NCI-H774 (cell line): ENCODE results near the gene NOX5.

Experiments
- DNase-seq: peaks from one replicate; lab custom pipeline; 2025; lab: John Stamatoyannopoulos, UW

The NOX5 gene

DNA sequence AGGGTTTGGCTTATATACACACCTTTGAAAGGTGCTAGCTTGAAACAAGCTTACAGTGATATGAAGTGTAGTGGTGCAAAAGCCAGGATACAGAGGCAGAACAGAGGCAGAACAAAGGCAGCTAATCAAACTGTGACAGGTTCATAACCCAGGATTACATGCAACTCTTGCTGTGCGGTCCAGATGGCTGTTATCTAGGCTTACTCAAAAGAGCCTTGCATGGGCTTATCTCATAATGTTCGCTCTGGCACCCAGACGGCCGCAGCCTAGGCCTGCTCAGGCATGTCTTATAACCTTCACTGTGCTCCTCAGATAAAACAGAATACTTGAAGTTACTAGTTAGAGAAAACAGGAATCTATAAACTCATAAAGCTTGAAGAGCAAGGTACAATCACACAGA is 22.8 kb upstream of the NOX5 start:
- no peak for DNase-seq

DNA sequence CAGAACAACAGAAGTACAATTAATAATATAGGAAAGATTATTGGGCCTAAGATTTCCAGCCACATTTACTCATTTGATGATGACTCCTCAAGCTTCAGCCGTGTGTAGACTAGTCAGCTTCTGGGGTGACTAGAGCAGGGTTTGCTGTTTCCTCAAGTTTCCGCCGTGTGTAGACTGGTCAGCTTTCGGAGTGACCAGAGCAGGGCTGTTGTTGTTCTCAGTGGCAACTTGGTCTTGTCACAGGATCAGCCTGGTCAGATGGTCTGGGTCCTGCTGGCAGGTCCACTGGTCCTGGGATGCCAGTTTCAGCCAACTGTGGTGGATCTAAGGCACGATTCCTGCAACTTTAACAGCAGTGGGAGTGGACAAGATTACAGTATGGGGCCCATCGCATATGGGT is 21.8 kb upstream of the NOX5 start:
- DNase-seq = no peak

DNA sequence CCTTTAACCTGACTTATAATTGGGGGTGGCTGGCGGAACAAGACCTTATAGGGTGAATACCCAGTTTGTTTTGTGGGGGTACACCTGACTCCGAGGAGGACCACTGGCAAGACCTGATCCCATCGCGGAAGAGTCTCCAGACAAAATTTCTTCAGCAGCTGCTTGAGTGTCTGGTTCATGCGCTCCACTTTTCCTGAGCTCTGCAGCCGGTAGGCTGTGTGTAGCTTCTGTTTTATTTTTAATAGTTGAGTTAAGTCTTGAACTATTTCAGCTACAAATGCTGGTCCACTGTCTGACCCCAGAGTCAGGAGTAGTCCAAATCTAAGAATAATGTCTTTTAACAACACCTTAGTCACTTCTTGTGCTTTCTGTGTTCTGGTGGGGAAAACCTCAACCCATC is 21.2 kb upstream of the NOX5 start:
- no peak for DNase-seq

DNA sequence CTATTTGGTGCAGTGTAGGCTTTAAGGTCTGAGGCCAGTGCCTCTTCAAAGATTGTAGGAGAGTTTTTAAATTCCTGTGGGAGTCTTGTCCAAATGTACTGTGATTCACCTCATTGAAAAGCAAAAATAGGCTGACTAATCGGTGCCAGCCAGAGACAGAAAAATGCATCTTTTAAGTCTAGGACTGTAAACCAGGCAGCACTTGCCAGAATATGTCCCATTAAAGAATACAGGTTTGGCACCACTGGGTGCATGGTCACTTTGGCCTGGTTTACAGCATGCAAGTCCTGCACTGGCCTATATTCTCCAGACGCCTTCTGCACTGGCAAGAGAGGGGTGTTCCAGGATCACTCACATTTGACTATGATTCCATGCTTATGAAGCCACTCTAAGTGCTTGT is 20.3 kb upstream of the NOX5 start:
- DNase-seq = no peak

DNA sequence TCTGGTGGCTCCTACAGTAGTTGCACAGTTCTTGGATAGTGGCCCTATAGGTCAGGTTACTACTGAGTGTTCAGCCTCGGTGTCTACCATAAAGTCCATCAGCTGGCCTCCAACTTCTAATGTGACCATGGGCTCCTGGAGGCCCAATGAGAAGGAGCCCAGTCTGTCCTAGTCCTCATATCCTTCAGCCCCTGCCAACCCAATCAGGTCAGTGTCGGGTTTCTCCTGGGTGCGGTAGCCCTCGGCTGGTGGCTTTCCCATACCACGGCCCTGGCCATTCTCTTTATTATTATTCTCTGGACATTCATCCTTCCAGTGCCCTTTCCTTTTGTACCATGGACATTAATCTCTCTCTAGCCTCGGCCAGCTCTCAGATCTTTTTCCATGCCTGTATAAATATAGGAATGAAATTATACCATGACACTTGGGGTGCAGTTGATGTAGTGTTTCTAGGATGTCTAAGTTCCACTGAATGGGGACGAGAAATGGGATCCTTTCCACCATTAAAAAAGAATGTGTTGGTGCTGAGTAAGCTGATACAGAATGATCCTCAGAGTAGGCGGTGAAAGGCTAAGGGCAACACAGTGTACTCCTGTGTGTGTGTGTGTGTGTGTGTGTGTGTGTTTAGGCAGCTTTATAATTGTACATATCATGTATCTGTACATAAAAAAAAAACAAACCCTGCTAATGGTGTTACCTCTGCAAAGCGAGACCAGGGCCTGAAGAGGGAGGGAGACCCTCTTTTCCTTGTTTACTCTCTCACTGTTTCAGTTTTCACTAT is 19.3 kb upstream of the NOX5 start:
- no peak for DNase-seq

DNA sequence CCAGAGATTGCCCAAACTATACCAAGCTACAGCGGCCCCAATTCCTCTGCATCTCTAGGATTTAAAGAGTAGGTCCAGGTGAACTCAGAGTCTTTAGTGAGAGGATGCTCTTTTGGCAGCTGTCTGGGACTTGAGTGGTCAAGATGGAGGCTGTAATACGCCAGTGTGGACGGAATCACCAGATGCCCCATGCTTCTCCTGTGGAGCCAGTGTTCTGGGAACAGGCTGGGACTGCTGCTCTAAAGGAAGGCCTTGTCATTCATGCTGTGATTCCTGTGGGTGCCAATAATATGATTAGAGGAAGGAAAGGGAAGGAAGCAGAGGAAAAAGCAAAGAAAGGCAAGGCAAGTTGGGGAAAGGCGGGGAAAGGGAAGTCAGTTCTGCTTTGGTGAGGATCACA is 17.4 kb upstream of the NOX5 start:
- no peak for DNase-seq

DNA sequence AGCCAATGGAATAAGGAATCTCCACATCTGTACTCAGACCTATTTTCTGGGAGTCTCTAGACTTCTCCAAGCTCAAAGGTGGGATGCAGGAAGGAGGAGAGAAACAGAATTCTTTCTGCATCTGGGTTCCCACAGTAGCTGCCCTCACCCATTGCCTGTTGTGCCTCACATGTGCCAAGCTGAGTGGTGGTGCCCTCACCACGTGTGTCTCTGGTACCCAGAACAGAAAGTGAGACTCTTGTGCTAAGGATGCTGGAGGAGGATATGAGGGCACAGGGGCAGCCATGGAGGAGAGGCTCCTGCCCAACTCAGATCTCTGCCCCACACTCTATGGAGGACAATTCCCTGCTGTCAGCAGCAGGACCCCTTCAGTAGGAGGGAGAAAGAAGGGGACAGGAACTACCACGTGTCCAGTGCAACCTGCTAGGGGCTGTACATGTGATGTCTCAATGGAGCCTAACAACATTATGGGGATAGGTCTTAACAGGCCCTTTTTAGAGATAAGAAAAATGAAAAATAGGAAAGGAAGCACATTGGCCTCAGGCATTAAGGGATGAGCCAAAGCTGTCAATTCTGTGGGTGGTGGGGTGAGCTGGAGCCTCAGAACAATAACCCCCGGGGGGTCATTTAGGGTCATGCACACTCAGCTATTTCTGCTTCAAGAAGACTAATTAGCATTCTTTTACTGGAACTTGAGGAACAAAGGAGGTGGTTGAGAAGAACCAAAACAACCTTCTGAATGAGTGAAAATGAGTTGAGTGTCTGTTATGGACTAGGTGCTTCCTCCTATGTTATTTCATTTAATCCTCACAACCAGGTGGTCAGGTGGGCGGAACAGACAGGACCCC is 16.3 kb upstream of the NOX5 start:
- DNase-seq = no peak

DNA sequence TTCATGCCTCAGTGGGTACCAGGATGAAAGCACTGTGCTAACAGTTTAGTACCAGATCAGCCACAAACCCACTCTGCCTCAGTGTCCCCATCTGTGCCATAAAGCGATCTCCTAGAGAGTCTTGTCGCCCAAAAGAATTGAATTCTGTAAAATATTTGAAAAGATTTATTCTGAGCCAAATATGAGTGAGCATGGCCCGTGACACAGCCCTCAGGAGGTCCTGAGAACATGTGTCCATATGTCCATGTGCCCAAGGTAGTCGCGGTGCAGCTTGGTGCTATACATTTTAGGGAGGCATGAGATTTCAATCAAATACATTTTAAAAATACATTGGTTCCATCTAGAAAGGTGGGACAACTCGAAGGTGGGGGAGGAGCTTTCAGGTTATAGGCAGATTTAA is 15.4 kb upstream of the NOX5 start:
- DNase-seq = no peak

DNA sequence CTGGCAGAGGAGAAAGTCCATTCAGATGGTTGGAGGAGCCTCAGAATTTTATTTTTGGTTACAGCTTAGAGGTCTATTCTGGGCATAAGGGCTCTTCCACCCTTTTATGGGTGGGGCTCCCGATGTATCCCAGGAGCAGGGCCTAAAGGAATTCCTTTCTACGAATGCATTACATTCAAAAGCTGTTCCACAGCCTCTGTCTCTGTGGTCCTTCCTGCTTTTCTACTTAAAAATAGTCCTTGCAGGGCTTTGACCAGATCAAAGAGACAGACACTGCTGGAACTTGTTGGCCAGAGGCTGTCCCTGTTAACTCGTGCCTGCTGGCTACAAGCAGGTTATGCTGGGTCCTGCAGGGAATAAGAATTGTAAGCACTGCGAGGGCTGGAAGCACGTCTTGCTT is 14.4 kb upstream of the NOX5 start:
- no peak for DNase-seq

DNA sequence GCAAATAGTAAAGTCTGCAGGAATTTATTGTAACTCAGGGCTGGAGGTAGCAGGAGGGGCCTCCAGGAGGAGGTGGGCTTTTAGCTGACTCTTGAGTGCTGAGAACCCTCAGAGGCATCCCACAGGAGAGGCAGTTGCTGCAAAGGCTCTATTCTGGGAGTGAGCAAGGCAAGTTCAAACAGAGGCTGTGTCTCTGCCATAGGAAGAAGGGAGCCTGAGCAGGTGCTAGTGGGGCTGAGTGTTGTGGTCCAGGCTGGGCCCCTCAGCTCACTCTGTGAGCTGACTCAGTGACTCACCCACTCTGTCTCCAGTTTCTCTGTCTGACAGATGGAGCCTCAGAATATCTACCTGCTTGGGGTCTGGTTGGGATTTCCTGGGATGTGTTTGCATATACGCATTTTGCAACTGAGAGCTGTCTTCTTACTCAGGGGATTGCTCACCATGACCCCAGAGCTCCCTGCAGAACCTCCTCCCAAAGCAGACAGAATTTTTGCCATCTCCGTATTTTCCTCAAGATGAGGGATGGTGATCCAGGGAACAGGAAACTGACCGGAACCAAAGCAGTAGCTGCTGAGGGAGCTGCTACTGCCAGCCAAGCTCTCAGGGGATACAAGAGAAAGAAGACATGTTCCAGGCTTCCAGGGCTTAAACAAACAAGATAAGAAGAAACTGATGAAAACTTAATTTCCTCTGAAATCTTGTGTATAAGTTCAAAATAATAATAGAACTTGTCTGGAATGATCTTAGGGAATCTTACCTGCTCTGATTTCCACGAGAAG is 13.6 kb upstream of the NOX5 start:
- DNase-seq = no peak

DNA sequence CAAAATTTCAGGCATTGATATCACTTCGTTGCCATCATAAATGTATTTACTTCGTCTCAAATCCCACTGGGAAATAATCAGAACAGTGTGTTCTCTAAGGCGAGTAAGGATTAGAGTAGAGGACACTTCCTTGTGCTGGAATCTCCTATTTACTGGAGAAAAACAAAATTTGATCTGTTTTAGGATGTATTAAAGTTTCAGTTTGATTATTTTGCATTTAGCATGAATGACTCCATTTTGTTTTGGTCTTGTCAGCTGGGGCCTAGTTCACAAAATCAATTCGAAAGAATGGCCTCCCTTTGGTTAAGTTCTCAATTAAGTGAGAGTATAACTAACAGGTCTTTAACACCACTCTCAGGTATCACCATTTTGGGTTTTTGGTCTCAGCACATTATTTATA is 11.7 kb upstream of the NOX5 start:
- no peak for DNase-seq

DNA sequence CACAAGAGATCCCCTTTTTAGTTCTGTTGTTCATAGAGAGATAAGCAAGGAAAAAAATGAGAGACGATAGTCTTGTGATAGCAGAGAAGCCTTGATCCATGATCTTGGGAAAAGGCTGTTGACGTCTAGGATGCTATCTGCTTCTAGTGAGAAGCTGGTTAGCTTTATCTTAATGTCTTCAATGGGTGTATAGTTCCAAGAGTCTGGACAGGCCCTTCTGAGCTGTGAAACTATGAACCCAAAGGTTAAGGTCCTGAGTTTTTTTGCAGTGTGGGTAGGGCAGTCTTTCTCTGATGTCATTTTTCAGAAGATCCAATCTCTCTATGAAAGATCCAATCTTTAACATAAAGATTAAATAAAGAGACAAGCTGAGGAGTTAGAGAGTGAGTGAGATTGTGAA is 10.5 kb upstream of the NOX5 start:
- DNase-seq = no peak

DNA sequence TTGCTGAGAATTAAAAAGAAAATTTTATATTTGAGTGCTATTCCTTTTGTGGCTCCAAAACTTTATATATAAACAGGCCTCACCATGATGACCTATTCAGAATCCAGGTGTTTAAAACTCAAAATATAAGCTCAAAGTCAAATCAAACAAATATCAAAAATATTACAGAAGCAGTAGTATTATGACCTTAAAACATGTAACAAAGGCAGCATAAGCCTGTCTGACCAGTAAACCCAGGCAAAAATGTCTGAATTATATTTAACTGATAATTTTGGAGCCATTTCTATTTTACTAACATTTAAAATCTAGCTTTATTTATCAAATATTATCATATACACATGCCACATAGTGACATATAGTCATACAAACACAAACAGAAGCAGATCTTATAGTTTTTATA is 6.4 kb upstream of the NOX5 start:
- DNase-seq = no peak

DNA sequence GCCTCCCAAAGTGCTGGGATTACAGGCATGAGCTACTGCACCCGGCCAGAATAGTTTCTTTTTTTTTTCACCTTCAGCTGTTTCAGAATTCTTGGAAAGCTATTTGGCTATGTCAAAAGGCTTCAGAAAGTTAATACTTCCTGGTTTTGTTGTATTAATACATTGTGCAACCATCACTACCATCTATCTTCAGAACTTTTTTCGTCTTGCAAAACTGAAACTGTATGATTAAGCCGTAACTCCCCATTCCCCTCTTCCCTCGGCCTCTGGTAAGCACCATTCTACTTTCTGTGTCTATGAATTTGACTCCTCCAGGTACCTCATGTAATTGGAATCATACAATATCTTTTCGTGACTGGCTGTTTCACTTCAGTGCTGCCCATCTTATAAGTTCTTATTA is 5.2 kb upstream of the NOX5 start:
- no peak for DNase-seq

DNA sequence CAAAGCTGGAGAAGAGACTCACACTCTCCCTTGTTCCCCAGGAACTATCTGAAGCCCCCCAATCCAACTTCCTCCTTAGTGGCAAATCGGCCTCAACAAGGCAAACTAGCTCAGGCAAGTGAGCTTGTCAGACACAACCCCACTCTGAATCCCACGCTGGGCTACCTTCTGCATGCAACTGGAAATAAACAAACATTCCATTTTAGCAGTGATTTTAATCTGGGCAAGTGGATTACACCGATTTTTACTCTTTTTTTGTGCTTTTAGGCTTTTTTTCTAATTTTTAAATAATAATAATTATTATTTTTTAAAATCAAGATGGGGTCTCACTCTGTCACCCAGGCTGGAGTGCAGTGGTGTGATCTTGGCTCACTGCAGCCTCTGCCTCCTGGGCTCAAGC is 2.9 kb upstream of the NOX5 start:
- no peak for DNase-seq

DNA sequence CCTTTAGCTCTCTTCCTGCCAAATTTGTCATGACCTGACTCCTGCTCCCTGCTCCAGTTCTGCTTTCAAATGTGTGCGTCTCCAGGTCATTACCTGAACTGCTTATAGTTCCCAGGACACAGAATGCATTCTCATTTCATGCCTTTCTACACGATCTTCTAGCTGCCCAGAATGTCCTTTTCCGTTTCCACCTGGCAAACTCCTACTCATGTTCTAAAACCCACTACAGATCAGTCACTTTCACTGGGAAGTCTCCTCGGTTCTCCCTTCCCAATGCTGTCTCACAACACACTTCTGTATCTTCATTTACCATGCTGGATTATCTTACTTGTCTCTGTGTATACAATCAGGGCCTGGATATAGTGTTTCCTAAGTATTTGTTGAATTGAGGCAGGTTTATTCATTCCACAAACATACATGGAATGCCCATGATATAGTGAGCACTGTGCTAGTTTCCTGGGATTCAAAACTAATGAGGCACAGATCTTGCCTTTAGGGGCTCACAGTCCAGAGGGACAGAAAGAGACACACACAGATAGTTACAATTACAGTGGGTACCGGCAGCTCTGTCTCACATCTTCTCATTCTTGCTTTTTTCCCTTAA is 1.6 kb upstream of the NOX5 start:
- no peak for DNase-seq

DNA sequence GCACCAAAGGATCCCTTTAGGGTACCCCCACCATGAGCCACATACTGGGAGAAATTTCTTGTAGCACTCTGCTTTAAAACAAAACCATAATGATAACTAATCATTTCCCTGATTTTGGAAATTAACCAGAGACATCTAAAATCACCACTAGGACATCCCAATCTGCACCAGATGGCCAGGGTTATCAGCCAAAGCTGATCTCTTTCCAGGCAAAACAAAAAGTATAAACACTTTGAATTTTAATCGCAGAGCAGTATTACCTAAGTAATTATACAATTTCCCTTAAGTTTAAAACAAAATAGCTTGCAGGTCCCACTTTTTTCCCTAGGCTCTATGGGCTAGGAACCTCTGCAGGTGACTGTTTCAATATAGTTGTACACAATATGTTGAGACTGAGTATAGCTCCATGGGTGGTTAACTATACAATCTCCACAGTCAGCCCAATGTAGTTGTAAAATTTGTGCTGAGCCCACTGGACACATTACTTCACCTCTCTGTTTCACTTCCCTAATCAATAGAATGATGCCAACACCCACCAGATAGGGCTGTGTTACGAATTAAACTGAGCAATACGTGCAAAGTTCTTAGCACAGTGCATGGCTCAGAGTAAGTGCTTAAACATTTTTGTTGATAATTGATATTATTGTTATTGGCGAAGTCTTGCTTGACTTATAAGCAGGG is 629 bp upstream of the NOX5 start:
- DNase-seq = no peak

DNA sequence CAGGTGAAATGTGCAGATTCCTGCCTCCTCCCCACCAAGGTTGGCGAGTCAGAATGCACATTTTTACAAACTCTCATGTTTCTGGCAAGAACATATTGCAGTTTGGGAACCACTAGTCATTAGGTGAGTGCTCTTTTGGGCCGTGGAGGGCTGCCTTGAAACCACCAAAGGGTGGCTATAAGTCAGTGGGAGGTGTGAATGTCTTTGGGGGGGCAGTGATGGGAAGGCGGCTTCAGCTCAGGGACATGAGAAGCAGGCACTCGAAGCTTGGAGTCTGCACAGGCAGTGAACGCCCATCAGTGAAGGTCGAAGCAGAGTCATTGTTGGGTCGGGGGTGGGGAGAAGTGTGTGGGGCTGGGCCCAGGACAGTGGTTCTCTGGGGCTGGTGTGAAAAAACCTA is 1.1 kb downstream of the NOX5 start:
- no peak for DNase-seq

DNA sequence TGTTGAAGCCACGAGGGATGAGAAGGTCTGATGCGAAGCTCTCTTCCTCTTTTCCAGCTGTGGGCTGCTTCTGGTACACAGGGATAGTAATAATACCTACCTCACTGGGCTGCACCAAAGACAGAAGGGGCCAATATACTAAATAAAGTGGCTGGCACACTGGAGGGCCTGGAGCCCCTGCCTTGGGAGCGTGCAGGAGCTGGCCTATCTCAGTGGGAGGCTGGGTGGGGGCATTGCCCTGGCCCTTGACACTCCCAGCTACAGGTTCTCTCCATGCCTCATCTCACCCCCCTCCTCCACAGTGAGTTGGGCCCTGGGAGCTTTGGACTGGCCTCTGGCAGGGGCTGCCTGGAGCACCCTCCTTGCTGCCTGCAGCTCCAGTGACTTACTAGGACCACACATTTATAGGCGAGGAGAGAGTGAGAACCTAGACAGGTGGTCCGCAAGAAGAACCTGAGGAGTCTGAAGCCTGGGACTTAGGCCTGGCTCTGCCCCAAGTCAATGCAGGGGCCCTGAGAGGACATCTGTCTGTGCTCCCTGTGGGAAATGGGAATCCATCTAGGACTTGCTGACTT is 1.6 kb downstream of the NOX5 start:
- no peak for DNase-seq

DNA sequence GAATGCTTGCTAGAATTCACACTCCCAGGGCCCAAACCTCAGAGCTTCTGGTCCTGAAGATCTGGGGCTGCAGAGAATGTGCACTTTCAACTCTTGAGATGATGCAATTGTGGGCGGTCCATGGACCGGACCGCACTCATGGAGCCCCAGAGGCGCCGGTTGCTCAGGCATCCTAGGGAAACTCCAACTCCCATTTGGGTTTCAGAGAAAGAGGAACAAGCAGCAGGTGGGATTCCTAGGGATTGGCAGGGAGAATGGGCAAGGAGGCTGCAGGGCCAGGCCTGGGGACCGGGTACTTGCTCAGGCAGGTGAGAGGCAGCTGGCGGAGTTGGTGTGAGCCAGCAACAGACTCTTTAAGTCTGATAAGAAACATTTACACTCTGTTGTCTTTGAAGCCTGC is 3.5 kb downstream of the NOX5 start:
- DNase-seq = no peak

DNA sequence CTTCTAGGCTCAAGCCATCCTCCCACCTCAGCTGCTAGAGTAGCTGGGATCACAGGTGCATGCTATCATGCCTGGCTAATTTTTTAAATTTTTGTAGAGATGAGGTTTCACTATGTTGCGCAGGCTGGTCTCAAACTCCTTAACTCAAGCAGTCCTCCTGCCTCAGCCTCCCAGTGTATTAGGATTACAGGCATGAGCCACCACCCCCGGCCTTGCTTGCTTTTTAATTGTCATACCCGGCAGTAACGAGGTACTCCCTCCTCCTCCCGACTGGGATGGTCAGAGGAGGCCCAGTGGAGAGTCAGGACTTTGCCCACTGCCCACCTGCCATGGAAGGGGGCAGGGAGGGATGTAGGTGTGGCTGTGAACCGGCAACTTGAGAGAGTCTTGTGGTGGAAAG is 4.5 kb downstream of the NOX5 start:
- DNase-seq = no peak

DNA sequence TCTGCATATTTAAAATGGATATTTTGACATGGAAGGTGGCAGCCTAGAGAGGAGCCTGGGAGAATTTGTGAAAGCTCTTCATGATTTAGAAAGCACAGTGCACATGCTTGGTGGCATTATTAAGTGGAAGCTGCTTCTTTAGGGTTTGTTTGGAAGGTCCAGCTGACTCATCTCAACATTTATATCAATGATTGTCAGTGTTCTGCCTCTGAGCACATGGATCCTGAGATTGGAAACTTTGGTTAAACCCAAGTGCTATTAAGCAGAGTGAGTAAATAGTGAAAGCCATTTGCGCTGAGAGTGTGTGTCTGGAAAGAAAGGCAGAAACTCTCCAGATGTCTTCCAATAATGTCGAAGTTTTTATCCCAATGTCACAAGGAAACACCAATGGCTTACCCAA is 7.4 kb downstream of the NOX5 start:
- no peak for DNase-seq
